22Rv1 (cell line): ENCODE measurements around the gene SLC17A3.

Source experiments
- CTCF ChIP-seq: fragments of 450-650 bp; IDR thresholded peaks from 2 replicates; pipeline ENCODE4 v1.5.1; 2017; ENCODE audit warnings: mild to moderate bottlenecking
- ZFX ChIP-seq: fragments of 450-650 bp; IDR thresholded peaks from 2 replicates; pipeline ENCODE4 v1.6.1; 2017; ENCODE audit warnings: antibody characterized with exemption, borderline replicate concordance

- TF ChIP-seq CTCF (no peak), ZFX (no peak)
These were observed 52.7 kb downstream of the SLC17A3 start for GRCh38 chr6:25821341-25821740.
